ENCODE results near the gene LMAN1L.

DNA sequence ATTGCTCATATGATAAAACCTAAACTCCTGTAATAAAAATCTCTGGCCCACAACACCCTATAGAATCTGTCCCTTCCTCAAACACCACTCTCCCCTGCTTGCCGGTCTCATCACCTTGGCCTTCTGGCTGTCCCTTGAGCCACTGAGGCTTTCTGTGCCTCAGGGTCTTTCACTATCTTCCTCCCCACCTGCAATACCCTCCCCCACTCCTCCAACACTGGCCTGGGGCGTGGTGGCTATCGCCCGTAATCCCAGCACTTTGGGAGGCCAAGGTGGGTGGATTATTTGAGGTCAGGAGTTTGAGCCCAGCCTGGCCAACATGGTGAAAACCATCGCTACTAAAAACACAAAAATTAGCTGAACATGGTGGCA lies 34.0 kb upstream of the LMAN1L start:
- TF ChIP-seq, protein P1, sequence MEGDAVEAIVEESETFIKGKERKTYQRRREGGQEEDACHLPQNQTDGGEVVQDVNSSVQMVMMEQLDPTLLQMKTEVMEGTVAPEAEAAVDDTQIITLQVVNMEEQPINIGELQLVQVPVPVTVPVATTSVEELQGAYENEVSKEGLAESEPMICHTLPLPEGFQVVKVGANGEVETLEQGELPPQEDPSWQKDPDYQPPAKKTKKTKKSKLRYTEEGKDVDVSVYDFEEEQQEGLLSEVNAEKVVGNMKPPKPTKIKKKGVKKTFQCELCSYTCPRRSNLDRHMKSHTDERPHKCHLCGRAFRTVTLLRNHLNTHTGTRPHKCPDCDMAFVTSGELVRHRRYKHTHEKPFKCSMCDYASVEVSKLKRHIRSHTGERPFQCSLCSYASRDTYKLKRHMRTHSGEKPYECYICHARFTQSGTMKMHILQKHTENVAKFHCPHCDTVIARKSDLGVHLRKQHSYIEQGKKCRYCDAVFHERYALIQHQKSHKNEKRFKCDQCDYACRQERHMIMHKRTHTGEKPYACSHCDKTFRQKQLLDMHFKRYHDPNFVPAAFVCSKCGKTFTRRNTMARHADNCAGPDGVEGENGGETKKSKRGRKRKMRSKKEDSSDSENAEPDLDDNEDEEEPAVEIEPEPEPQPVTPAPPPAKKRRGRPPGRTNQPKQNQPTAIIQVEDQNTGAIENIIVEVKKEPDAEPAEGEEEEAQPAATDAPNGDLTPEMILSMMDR (IDR thresholded peaks at IDR 0.05; ENCODE audit: low read length): no peak
- TF ChIP-seq EZH2 (IDR thresholded peaks at IDR 0.05; ENCODE audit: borderline replicate concordance, low read length): no peak
